Kidney (tissue), 14 donors: Measurements from ENCODE around the gene GMIP. TPM values are rescaled to one million over a fixed set of nuclear protein-coding genes. Genes with fewer than 3 reads are reported as not detected.
"Not testable (repeated sequence)": the region's sequence is repeated elsewhere in the genome, so short reads cannot be mapped to it uniquely, and the experiment has no call there.

Source experiments
- DNase-seq, 5 donors: peaks; one replicate each; pipeline ENCODE4 v3.0.0-alpha.2; 2013 to 2020
- FAIRE-seq: peaks from 2 replicates; lab custom pipeline; 2012; peaks lifted over from hg19 to GRCh38; lab: Jason Lieb, UNC
- H3K27ac ChIP-seq, 2 donors: one replicate each; pipeline ENCODE4 v1.7.0; 2013; ENCODE audit warnings: low read depth in 2 of 2, low read length in 2 of 2, inconsistent platforms in 1 of 2
- H3K27me3 ChIP-seq: one replicate; pipeline ENCODE4 v1.7.1; 2013; ENCODE audit warnings: low read length, inconsistent platforms; ENCODE audit not compliant: control insufficient read depth, insufficient read depth
- H3K36me3 ChIP-seq, 3 donors: one replicate each; pipeline versions ENCODE4 v1.7.0 to v1.7.1; 2013; ENCODE audit warnings: low read length in 3 of 3, control low read depth in 1 of 3, inconsistent platforms in 1 of 3; ENCODE audit not compliant: insufficient read depth in 3 of 3, control insufficient read depth in 2 of 3
- H3K4me1 ChIP-seq, 3 donors: one replicate each; pipeline versions ENCODE4 v1.7.0 to v1.7.1; 2013; ENCODE audit warnings: low read length in 3 of 3, inconsistent platforms in 1 of 3, low read depth in 1 of 3; ENCODE audit not compliant: control insufficient read depth in 2 of 3, insufficient read depth in 2 of 3
- H3K4me3 ChIP-seq, 3 donors: one replicate each; pipeline versions ENCODE4 v1.7.0 to v1.8.1; 2013; ENCODE audit warnings: low read length in 3 of 3, control low read depth in 1 of 3, inconsistent platforms in 1 of 3
- H3K9ac ChIP-seq, 3 donors: one replicate each; pipeline versions ENCODE4 v1.7.0 to v1.7.1; 2013; ENCODE audit warnings: low read length in 3 of 3, control low read depth in 1 of 3, inconsistent platforms in 1 of 3
- H3K9me3 ChIP-seq, 3 donors: one replicate each; pipeline versions ENCODE4 v1.7.0 to v1.7.1; 2013; ENCODE audit warnings: low read length in 3 of 3, control low read depth in 1 of 3, inconsistent platforms in 1 of 3; ENCODE audit not compliant: control insufficient read depth in 2 of 3, insufficient read depth in 1 of 3
- CTCF ChIP-seq: IDR thresholded peaks from 3 replicates; pipeline ENCODE4 v1.5.1; 2012; ENCODE audit warnings: mild to moderate bottlenecking, moderate library complexity, borderline replicate concordance; ENCODE audit not compliant: insufficient read depth; ENCODE audit errors: extremely low read depth
- intact Hi-C: fragments of 100-400 bp; cut with DNase I; formaldehyde crosslinking; loops from one replicate; pipeline ENCODE4 v1.11.1; 2022
- polyA plus RNA-seq: library from polyadenylated mRNA; stranded (reverse); fragments of 350-450 nt; fragmentation: Illumina TruSeq; extraction: RNeasy Lipid Tissue Mini Kit (QIAGEN cat#74804); gene quantifications from one replicate; pipeline ENCODE4 v1.2.3, GENCODE V29; 2014; ENCODE audit warnings: low read depth, low replicate concordance; ENCODE audit not compliant: insufficient read depth
- total RNA-seq: library from RNA; stranded (reverse); fragmentation: NEBNext Ultra II Directional; extraction: Animal tissue kit (Norgen Biotek cat#: 25700); gene quantifications from one replicate; pipeline ENCODE4 v1.2.1, GENCODE V29; 2021
- donor health status: control.
- donor health status: control.
- donor health status: control.
- donor health status: control.
- donor health status: control.
- donor health status: DM: yes; HTN: yes; CAD: no.
- donor health status: Normal renal cell carcinoma (clear cell type).

The GMIP gene
- total and polyA plus RNA-seq, 2 donors from 2014 or later = 3.3 to 18.8 TPM

GRCh38 chr19:19610376-19611202 is 32.9 kb downstream of the GMIP start:
- H3K4me1 ChIP-seq = no peaks in the 10 kb centered on the region
- DNase-seq = no peak
- no peak for TF ChIP-seq CTCF

GRCh38 chr19:19606686-19607085 is 36.8 kb downstream of the GMIP start:
- H3K27ac ChIP-seq, H3K36me3 ChIP-seq, H3K9ac ChIP-seq, intact Hi-C loops, H3K4me3 ChIP-seq, H3K4me1 ChIP-seq, DNase-seq, H3K9me3 ChIP-seq, FAIRE-seq, H3K27me3 ChIP-seq: not testable (repeated sequence)

More at GRCh38 chr19:19610376-19611202, 32.9 kb downstream of the GMIP start:
- H3K9ac ChIP-seq = no peak overlapping the region
- no peak overlapping the region for H3K4me3 ChIP-seq
- H3K36me3 ChIP-seq = no peaks in the 10 kb centered on the region
- H3K9me3 ChIP-seq = no peaks in the 10 kb centered on the region
- FAIRE-seq = no peak
- intact Hi-C loops = no loop called here
- H3K27ac ChIP-seq = no peak overlapping the region
- no peaks in the 10 kb centered on the region for H3K27me3 ChIP-seq

GRCh38 chr19:19606021-19606420 is 37.4 kb downstream of the GMIP start:
- intact Hi-C loops = no loop called here
- no peak for FAIRE-seq

More at GRCh38 chr19:19606021-19606420, 37.4 kb downstream of the GMIP start:
- no peak overlapping the region for H3K27ac ChIP-seq
- no peaks in the 10 kb centered on the region for H3K36me3 ChIP-seq
- no peaks in the 10 kb centered on the region for H3K9me3 ChIP-seq
- no peaks in the 10 kb centered on the region for H3K4me1 ChIP-seq
- TF ChIP-seq CTCF = no peak
- H3K4me3 ChIP-seq = no peak overlapping the region
- H3K9ac ChIP-seq = no peak overlapping the region
- no peaks in the 10 kb centered on the region for H3K27me3 ChIP-seq
- no peak for DNase-seq
